Hepatocyte (in vitro differentiated cells): ENCODE results near the gene SLC41A3. TPM values are rescaled to one million over a fixed set of nuclear protein-coding genes. Genes with fewer than 3 reads are reported as not detected.

Source experiments
- DNase-seq: peaks from one replicate; pipeline ENCODE4 v3.0.0-alpha.2; 2016; ENCODE audit warnings: low spot score
- H2AFZ ChIP-seq: fragments of 200-600 bp; sonication (generic); 2 replicates; pipeline ENCODE4 v1.6.0; 2016; ENCODE audit warnings: antibody characterized with exemption, mild to moderate bottlenecking
- H3K27ac ChIP-seq: fragments of 200-600 bp; sonication (generic); 2 replicates; pipeline ENCODE4 v1.5.1; 2016; ENCODE audit warnings: mild to moderate bottlenecking
- H3K27me3 ChIP-seq: fragments of 200-600 bp; sonication (generic); 2 replicates; pipeline ENCODE4 v1.6.1; 2016
- H3K36me3 ChIP-seq: fragments of 200-600 bp; sonication (generic); replicated peaks from 2 replicates; pipeline ENCODE4 v1.5.1; 2016; ENCODE audit warnings: low read depth; ENCODE audit not compliant: insufficient read depth
- H3K4me1 ChIP-seq: fragments of 200-600 bp; sonication (generic); 2 replicates; pipeline ENCODE4 v1.5.1; 2016; ENCODE audit warnings: mild to moderate bottlenecking, moderate library complexity; ENCODE audit not compliant: insufficient read depth
- H3K4me2 ChIP-seq: fragments of 200-600 bp; sonication (generic); 2 replicates; pipeline ENCODE4 v1.6.0; 2016
- H3K4me3 ChIP-seq: fragments of 200-600 bp; sonication (generic); 2 replicates; pipeline ENCODE4 v1.5.1; 2016; ENCODE audit warnings: mild to moderate bottlenecking
- H3K79me2 ChIP-seq: fragments of 200-600 bp; sonication (generic); 2 replicates; pipeline ENCODE4 v1.6.0; 2017; ENCODE audit warnings: mild to moderate bottlenecking
- H3K9me2 ChIP-seq: fragments of 200-600 bp; sonication (generic); replicated peaks from 2 replicates; pipeline ENCODE4 v1.6.0; 2017; ENCODE audit warnings: mild to moderate bottlenecking; ENCODE audit not compliant: insufficient read depth
- H3K9me3 ChIP-seq: fragments of 200-600 bp; sonication (generic); 2 replicates; pipeline ENCODE4 v1.5.1; 2016; ENCODE audit warnings: low read depth, mild to moderate bottlenecking
- H4K20me1 ChIP-seq: fragments of 200-600 bp; sonication (generic); 2 replicates; pipeline ENCODE4 v1.6.0; 2016; ENCODE audit warnings: mild to moderate bottlenecking; ENCODE audit not compliant: insufficient read depth, poor library complexity, severe bottlenecking
- EZH2 ChIP-seq: fragments of 200-600 bp; sonication (generic); IDR thresholded peaks from 2 replicates; pipeline ENCODE4 v1.6.1; 2016; ENCODE audit warnings: antibody characterized with exemption, mild to moderate bottlenecking, borderline replicate concordance
- EZH2phosphoT487 ChIP-seq: fragments of 200-600 bp; sonication (generic); IDR thresholded peaks from one replicate; pipeline ENCODE4 v1.6.1; 2018; ENCODE audit warnings: antibody characterized with exemption, mild to moderate bottlenecking, low read depth, moderate library complexity; ENCODE audit not compliant: unreplicated experiment, severe bottlenecking
- WGBS: methylation state at CpG from one replicate; pipeline ENCODE4 v1.1.6; 2016; ENCODE audit warnings: low lambda C conversion rate; ENCODE audit errors: missing lambda C conversion rate; 5-methylcytosine and 5-hydroxymethylcytosine counted together
- polyA plus RNA-seq: library from polyadenylated mRNA; unstranded; fragments of >200 nt; fragmentation: Nextera tagmentation; extraction: Ambion mirVana; gene quantifications from 2 replicates; pipeline ENCODE4 v1.2.1, GENCODE V29; 2016
- total RNA-seq: library from RNA; depleted of rRNA; stranded (reverse); fragments of >200 nt; gene quantifications from 2 replicates; pipeline ENCODE4 v1.2.3, GENCODE V29; 2014
- TF ChIP-seq, protein P1 (sequence below): fragments of 200-600 bp; sonication (generic); IDR thresholded peaks from 2 replicates; pipeline ENCODE4 v1.5.1; 2016; ENCODE audit warnings: antibody characterized with exemption, mild to moderate bottlenecking; ENCODE audit not compliant: poor library complexity

SLC41A3 gene
- total and polyA plus RNA-seq, 2 experiments from 2014 or later = 29.3 to 43.4 TPM

DNA sequence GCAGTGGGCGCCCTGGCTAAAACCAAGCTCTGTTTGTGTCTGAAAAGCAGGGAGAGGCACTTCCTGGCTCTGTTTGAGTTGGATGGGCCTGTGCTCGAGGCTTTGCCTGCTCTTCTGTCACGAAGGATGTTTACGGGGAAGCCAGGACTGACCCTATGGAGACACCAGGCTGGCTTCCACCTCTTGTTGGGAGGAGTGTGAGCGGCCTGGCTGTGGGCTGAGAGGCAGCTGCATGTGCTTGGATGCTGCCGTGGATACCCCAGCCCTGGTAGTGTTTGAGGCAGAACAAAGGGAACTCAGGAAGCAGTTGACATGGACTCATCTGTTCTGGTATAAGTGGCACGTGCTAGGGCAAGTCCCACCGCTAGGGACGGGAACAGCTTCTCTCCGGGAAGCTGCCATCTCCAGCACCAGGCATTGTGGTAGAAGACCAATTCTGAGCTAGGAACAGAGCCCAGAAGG is 17.6 kb upstream of the SLC41A3 start:
- Histone ChIP-seq H3K4me3 (no peak overlapping the region), H3K9me2 (no peaks in the 10 kb centered on the region), H3K9me3 (no peaks in the 10 kb centered on the region), H3K4me1 (no peaks in the 10 kb centered on the region), H3K27ac (no peak overlapping the region), H3K4me2 (no peak overlapping the region), H3K79me2 (no peaks in the 10 kb centered on the region), H3K27me3 (no peaks in the 10 kb centered on the region), H2AFZ (no peak overlapping the region), H3K36me3 (no peaks in the 10 kb centered on the region), H4K20me1 (no peaks in the 10 kb centered on the region)
- TF ChIP-seq EZH2phosphoT487 (no peak), EZH2 (no peak)
- TF ChIP-seq, protein P1, sequence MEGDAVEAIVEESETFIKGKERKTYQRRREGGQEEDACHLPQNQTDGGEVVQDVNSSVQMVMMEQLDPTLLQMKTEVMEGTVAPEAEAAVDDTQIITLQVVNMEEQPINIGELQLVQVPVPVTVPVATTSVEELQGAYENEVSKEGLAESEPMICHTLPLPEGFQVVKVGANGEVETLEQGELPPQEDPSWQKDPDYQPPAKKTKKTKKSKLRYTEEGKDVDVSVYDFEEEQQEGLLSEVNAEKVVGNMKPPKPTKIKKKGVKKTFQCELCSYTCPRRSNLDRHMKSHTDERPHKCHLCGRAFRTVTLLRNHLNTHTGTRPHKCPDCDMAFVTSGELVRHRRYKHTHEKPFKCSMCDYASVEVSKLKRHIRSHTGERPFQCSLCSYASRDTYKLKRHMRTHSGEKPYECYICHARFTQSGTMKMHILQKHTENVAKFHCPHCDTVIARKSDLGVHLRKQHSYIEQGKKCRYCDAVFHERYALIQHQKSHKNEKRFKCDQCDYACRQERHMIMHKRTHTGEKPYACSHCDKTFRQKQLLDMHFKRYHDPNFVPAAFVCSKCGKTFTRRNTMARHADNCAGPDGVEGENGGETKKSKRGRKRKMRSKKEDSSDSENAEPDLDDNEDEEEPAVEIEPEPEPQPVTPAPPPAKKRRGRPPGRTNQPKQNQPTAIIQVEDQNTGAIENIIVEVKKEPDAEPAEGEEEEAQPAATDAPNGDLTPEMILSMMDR = no peak
- no peak for DNase-seq
- 89% methylated on average over 10 of the region's 10 CpGs for WGBS

DNA sequence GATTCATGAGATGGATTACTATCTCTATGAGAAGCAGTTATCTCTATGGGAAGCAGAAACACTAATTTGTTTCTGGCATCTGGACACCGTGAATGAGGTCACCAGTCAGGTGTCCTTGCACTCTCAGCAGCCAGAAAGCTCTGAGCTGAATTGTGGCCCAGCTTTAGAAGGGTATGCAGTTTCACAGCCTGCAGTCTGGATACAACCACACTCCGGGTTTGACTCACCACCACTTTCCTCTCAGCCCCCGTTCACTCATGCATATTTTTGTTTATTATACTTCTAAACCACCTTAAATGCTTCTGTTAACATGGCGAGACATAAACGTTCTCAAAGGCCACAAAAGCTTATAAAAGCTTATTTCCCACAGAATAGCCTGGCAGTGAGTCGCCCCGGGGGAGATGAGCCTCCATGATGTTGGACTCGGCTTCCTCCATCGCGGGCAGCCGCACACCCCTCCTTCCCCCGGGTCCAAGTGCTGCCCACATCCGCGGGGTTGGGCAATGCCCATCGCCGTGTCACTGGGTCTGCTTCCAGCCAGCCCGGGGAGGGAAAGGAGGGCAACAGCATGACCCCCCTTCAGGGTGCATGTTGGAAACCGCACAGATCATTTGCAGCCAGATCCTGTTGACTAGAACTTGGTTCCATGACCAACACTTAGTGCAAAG is 16.8 kb upstream of the SLC41A3 start:
- no peak for TF ChIP-seq EZH2
- TF ChIP-seq EZH2phosphoT487 = no peak
- TF ChIP-seq, protein P1 = no peak
- no peak overlapping the region for H3K27ac ChIP-seq
- H3K27me3 ChIP-seq = no peaks in the 10 kb centered on the region
- WGBS = 72% methylated on average over 18 of the region's 18 CpGs
- H3K4me2 ChIP-seq = no peak overlapping the region
- H3K9me2 ChIP-seq = no peaks in the 10 kb centered on the region
- no peaks in the 10 kb centered on the region for H3K79me2 ChIP-seq
- no peak overlapping the region for H3K4me3 ChIP-seq
- no peaks in the 10 kb centered on the region for H3K9me3 ChIP-seq
- no peaks in the 10 kb centered on the region for H3K4me1 ChIP-seq
- no peak overlapping the region for H2AFZ ChIP-seq
- DNase-seq = no peak
- no peaks in the 10 kb centered on the region for H3K36me3 ChIP-seq
- H4K20me1 ChIP-seq = no peaks in the 10 kb centered on the region

DNA sequence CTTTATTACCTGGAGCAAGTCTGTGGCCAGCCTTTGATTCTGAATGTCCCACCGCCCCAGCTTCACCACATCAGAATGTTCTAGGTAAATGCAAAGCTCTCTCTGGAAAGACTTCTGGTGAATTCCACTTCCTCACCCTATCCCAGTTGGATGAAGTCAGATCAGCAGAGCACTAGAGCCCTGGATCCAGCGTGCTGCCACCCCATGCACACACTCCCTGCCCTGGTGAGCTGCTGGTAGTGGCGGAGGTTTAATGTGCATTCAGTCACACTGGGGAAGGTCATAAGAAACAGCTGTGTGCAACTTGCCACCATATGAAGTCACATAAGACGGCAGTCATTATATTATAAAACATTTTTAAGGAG is 16.3 kb upstream of the SLC41A3 start:
- H3K4me2 ChIP-seq = no peak overlapping the region
- 77% methylated on average over 4 of the region's 4 CpGs for WGBS
- no peaks in the 10 kb centered on the region for H3K9me3 ChIP-seq
- H3K27ac ChIP-seq = peak overlapping the region; percentile 9
- TF ChIP-seq EZH2phosphoT487 (no peak), EZH2 (no peak)
- TF ChIP-seq, protein P1 = no peak
- no peak overlapping the region for H3K4me3 ChIP-seq
- no peaks in the 10 kb centered on the region for H3K79me2 ChIP-seq
- no peak overlapping the region for H2AFZ ChIP-seq
- no peaks in the 10 kb centered on the region for H4K20me1 ChIP-seq
- no peaks in the 10 kb centered on the region for H3K9me2 ChIP-seq
- no peaks in the 10 kb centered on the region for H3K27me3 ChIP-seq
- no peaks in the 10 kb centered on the region for H3K36me3 ChIP-seq
- no peaks in the 10 kb centered on the region for H3K4me1 ChIP-seq
- DNase-seq = no peak
